Naive B cell (primary cell): Measurements from ENCODE around the gene AGBL4. TPM values are rescaled to one million over a fixed set of nuclear protein-coding genes. Genes with fewer than 3 reads are reported as not detected.
"Not testable (repeated sequence)": the region's sequence is repeated elsewhere in the genome, so short reads cannot be mapped to it uniquely, and the experiment has no call there.

Experiments used
- ATAC-seq, 2 donors: fragments of 150-1000 bp; cut with Tn5 transposase; 2 replicates each; pipeline ENCODE4 v1.10.0; 2021; ENCODE audit warnings: low read depth in 2 of 2, mild to moderate bottlenecking in 2 of 2, moderate library complexity in 2 of 2
- DNase-seq: peaks from one replicate; pipeline ENCODE4 v3.0.0; 2022
- H3K27ac Mint-ChIP-seq, 6 donors: one replicate each; pipeline ENCODE4 v1.8.0; 2020 to 2022; ENCODE audit warnings: mild to moderate bottlenecking in 6 of 6, mixed read lengths in 6 of 6, moderate library complexity in 5 of 6, inconsistent platforms in 2 of 6
- H3K27me3 Mint-ChIP-seq, 3 donors: one replicate each; pipeline ENCODE4 v1.8.0; 2021 to 2022; ENCODE audit warnings: mixed read lengths in 3 of 3, mild to moderate bottlenecking in 1 of 3
- H3K36me3 Mint-ChIP-seq, 2 donors: one replicate each; pipeline ENCODE4 v1.8.0; 2020 to 2022; ENCODE audit warnings: mixed read lengths in 2 of 2, inconsistent platforms in 1 of 2, mild to moderate bottlenecking in 1 of 2
- H3K4me1 Mint-ChIP-seq, 3 donors: one replicate each; pipeline ENCODE4 v1.8.0; 2020 to 2022; ENCODE audit warnings: mixed read lengths in 3 of 3, inconsistent platforms in 1 of 3, mild to moderate bottlenecking in 1 of 3, moderate library complexity in 1 of 3
- H3K4me3 Mint-ChIP-seq, 8 donors: one replicate each; pipeline ENCODE4 v1.8.0; 2020 to 2022; ENCODE audit warnings: mild to moderate bottlenecking in 8 of 8, mixed read lengths in 8 of 8, moderate library complexity in 8 of 8, inconsistent platforms in 2 of 8
- H3K9me3 Mint-ChIP-seq, 7 donors: one replicate each; pipeline ENCODE4 v1.8.0; 2020 to 2022; ENCODE audit warnings: mixed read lengths in 7 of 7, mild to moderate bottlenecking in 5 of 7, inconsistent platforms in 2 of 7, moderate library complexity in 1 of 7
- polyA plus RNA-seq, 6 donors: library from polyadenylated mRNA; unstranded; fragments of 300-500 nt; fragmentation: Illumina TruSeq; gene quantifications; one replicate each; pipeline ENCODE4 v1.2.3, GENCODE V29; 2021; ENCODE audit warnings: low read depth in 6 of 6

Gene AGBL4
- polyA plus RNA-seq, 6 donors from 2014 or later = 0.18 to 0.32 (median 0.20) TPM; not detected in 3

DNA sequence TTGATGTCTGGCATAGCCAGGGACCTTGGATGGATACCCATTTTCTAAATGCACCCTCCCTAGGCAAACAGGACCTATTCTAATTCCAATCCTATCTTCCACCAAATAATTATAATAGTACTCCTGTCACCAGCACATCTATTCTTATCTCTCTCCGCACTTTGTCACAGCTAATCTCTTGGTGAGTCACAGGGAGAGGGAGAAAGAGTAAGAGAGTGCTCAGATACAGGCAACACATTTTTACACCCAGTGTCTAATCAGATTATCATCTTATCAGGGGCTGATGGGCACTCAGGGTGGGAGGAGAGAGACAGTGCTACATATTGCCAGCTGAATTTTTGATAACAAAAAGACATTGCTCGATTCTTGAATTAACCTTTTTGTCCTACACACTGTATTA, 972.1 kb downstream of the AGBL4 start:
- Mint-ChIP-seq H3K27me3 (peaks cover 6 to 18% (median 18%) of the 10 kb centered on the region in 3 donors), H3K36me3 (no peaks in the 10 kb centered on the region), H3K27ac (no peak overlapping the region), H3K4me3 (no peak overlapping the region), H3K9me3 (peaks cover 0 to 1% (median 0%) of the 10 kb centered on the region in 7 donors), H3K4me1 (no peaks in the 10 kb centered on the region)
- DNase-seq (no peak), ATAC-seq (no peak)

DNA sequence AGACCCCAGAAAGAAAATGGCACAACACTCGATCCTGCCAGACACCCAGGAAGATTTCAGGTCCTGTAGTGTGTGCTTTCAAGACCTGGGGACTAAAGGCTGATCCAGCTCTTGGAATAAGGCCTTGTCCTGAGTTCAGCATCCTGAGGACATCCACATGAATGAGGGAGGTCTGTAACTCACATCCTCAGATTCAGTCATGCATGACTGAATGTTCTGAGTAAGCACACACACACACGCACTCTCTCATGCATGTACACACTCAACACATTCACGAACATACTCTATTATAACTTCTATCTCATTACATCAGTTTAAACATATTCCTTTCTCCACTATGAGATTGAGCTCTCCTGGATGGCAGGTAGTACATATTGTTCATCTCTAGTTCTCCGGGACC, 973.7 kb downstream of the AGBL4 start:
- Mint-ChIP-seq H3K9me3 (peaks cover 0 to 1% (median 0%) of the 10 kb centered on the region in 7 donors), H3K36me3 (no peaks in the 10 kb centered on the region), H3K4me3 (no peak overlapping the region), H3K27ac (no peak overlapping the region), H3K27me3 (peaks cover 6 to 18% (median 15%) of the 10 kb centered on the region in 3 donors), H3K4me1 (no peaks in the 10 kb centered on the region)
- no peak for ATAC-seq
- DNase-seq = no peak

DNA sequence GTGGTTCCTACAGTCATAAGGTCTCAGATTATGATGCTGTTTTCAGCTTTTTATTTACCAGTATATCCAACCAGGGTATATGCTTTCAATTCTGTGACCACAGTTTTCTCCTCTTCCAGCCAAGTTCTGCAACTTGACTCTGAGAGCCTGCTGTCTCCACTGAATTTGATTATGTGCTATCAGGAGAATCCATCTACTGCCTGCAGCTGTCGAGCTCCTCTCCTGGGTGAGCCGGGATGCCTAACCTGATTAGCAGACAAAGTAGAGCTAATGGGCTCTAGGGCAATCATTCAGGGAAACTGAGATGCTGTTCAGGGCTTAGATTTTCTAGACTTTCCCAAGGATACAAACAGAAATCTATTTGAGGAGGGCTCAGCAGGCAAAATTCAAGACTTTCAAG, 975.6 kb downstream of the AGBL4 start:
- Mint-ChIP-seq H3K36me3 (no peaks in the 10 kb centered on the region), H3K9me3 (peaks cover 0 to 1% (median 0%) of the 10 kb centered on the region in 7 donors)

DNA sequence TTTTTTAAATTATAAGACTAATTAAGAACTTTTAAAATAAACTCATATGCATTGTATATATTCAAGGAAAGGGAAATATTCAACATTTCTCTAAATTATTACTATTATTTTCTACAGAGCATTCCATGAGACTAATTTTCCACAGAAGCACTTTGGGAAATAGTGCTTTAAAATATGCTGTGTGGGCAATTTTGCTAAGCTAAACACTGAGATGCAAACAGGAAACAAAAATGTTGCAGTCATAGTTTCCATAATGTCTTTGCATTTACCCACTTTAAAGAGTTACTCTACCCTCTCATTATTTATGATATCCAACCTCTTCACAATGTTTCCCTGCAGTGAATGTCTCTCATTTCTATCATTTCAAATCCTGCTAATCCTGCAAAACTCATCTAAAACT, 977.4 kb downstream of the AGBL4 start:
- Mint-ChIP-seq H3K27ac (no peak overlapping the region), H3K9me3 (peaks cover 0 to 1% (median 0%) of the 10 kb centered on the region in 7 donors), H3K36me3 (no peaks in the 10 kb centered on the region), H3K27me3 (peaks cover 11 to 25% (median 16%) of the 10 kb centered on the region in 3 donors), H3K4me3 (no peak overlapping the region), H3K4me1 (no peaks in the 10 kb centered on the region)
- DNase-seq (no peak), ATAC-seq (no peak)

More for the DNA sequence above, 975.6 kb downstream of the AGBL4 start:
- peaks cover 8 to 23% (median 23%) of the 10 kb centered on the region in 3 donors for H3K27me3 Mint-ChIP-seq
- no peak overlapping the region for H3K4me3 Mint-ChIP-seq
- DNase-seq (no peak), ATAC-seq (no peak)
- H3K27ac Mint-ChIP-seq = no peak overlapping the region
- no peaks in the 10 kb centered on the region for H3K4me1 Mint-ChIP-seq

DNA sequence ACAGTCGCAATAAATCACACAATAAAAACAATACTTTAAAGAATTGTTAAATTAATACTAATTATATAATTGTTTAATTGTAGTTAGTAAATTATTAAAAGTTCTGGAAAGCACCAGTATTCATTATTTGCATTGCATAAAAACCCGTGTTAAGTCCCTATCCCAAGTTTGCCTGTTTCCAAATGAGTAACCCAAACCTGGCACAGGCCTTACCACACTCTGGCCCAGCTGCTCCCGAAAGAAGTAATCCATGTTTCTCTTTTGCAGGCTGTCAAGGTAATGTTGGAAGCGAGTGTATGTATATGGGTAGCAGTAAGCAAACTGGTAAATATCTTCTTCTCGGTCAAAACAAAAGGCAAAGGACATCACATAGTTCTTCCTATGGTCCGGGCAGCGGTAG, 978.4 kb downstream of the AGBL4 start:
- no peak overlapping the region for H3K4me3 Mint-ChIP-seq
- H3K27me3 Mint-ChIP-seq = peaks cover 11 to 25% (median 23%) of the 10 kb centered on the region in 3 donors
- H3K27ac Mint-ChIP-seq = no peak overlapping the region
- ATAC-seq (no peak), DNase-seq (no peak)
- no peaks in the 10 kb centered on the region for H3K36me3 Mint-ChIP-seq
- peaks cover 0 to 1% (median 0%) of the 10 kb centered on the region in 7 donors for H3K9me3 Mint-ChIP-seq
- no peaks in the 10 kb centered on the region for H3K4me1 Mint-ChIP-seq

DNA sequence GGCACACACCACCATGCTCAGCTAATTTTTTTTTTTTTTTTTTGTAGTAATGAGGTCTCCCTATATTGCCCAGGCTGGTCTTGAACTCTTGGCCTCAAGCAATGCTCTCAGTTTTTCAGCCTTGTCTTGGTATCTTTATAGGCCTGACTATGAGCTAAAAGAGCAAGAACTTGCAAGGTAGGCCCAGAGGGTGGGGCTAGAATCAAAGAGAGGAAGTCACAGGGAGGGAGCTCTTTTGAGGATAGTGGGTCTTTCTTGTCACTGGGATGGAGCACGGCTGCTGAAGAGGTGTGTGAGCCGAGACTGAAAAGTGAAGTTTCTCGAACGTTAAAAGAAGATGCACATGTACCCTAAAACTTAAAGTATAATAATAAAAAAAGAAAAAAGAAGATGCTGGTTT, 987.1 kb downstream of the AGBL4 start:
- ATAC-seq = no peak

DNA sequence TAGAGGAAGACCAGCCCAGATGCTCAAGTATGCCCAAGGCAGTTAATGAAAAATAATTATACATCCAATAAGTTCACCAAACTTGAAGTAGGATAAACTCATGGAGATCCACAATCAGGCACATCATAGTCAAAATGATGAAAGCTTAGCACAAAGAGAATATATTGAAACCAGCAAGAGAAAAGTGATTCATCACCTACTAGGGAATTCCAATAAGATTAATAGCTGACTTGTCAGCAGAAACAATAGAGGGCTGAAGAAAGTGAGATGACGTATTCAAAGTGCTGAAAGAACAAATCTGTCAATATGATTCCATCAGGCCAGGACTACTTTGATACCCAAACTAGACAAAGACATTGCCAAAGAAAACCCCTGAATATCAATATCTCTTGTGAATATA, 995.4 kb downstream of the AGBL4 start:
- Mint-ChIP-seq H3K9me3 (peaks cover 3 to 22% (median 10%) of the 10 kb centered on the region in 7 donors), H3K4me1 (no peaks in the 10 kb centered on the region), H3K36me3 (no peaks in the 10 kb centered on the region)

More for the DNA sequence above, 987.1 kb downstream of the AGBL4 start:
- H3K4me3 Mint-ChIP-seq = no peak overlapping the region
- H3K4me1 Mint-ChIP-seq = no peaks in the 10 kb centered on the region
- H3K27ac Mint-ChIP-seq = no peak overlapping the region
- H3K27me3 Mint-ChIP-seq = peaks cover 5 to 33% (median 16%) of the 10 kb centered on the region in 3 donors
- H3K36me3 Mint-ChIP-seq = no peaks in the 10 kb centered on the region
- no peak for DNase-seq
- H3K9me3 Mint-ChIP-seq = peaks cover 0 to 7% (median 0%) of the 10 kb centered on the region in 7 donors

DNA sequence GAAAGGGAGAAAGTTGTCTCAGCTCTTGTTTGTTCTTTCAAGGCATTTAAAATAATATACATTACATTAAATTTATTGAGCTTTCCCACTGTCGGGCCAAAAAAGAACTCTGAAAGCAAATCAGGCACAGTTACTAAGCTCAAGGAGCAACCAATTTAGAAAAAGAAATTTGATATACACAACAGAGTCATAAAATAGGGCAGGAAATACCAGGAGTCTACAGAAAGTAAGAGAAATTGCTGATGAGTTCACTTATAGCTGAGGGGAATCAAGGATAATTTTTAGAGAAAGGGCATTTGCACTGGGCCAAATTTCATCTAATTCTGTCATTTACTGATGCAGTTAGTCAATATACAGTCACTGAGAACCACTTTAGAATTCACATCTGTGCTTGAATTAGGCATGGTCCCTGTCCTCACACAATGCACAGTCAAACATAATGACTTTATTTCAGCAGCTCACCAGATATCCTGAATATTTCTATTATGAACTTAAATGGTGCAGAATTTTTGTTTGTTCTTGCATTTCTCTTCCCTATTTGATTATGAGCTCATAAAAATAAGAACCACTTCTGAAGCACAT, 997.4 kb downstream of the AGBL4 start:
- no peak overlapping the region for H3K4me3 Mint-ChIP-seq
- peaks cover 0 to 4% (median 0%) of the 10 kb centered on the region in 3 donors for H3K27me3 Mint-ChIP-seq
- peaks cover 3 to 24% (median 10%) of the 10 kb centered on the region in 7 donors for H3K9me3 Mint-ChIP-seq
- H3K4me1 Mint-ChIP-seq = no peaks in the 10 kb centered on the region
- no peaks in the 10 kb centered on the region for H3K36me3 Mint-ChIP-seq
- ATAC-seq (no peak), DNase-seq (no peak)
- H3K27ac Mint-ChIP-seq = no peak overlapping the region

More for the DNA sequence above, 995.4 kb downstream of the AGBL4 start:
- peaks cover 0 to 16% (median 0%) of the 10 kb centered on the region in 3 donors for H3K27me3 Mint-ChIP-seq
- no peak overlapping the region for H3K4me3 Mint-ChIP-seq
- no peak for ATAC-seq
- no peak for DNase-seq
- no peak overlapping the region for H3K27ac Mint-ChIP-seq

DNA sequence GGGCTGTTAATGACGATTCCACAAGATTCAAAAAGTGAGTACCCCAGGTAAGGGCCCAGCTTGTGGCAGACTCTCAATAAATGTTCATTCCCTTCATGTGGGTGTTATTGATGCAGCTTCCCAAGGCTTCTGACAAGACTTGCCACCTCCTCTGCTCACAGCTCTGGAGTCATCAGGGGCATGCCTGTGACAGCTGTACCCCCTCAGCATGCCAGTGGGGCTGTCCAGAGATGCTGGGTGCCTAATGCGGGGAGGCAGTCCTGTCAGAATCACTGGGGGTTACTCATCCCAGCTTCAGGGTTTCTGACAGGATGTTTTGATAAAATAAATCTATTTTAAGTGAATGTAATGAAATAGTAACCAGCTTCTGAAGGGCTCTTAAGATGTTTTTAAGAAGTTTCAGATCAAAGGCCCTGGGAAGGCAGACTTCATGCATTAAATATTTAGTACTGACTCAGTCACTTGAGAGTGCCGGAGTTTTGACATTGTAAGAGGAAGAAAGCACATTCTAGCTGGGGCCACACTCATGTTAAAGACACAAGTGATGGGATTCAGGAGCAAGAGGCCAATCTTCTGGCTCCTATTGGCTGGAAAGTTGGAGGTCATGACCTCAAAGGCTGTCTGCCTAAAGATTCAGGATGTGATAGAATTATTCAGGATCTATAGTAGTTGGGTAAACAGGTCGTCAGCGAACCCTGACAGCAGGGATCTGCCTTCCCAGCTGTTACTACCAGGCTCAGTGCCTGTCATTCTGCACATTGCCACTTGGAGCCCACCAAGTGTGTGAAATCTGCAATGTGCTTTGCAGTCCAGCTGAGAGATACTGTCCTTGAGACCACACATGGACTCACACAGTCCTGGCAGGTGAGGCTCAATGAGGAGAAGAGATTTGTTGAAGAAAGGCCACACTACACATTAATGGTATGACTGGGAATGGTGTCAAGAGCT, 1007.5 kb downstream of the AGBL4 start:
- no peaks in the 10 kb centered on the region for H3K36me3 Mint-ChIP-seq
- peaks cover 0 to 4% (median 0%) of the 10 kb centered on the region in 7 donors for H3K9me3 Mint-ChIP-seq
- H3K4me3 Mint-ChIP-seq = no peak overlapping the region
- DNase-seq (no peak), ATAC-seq (no peak)
- H3K27ac Mint-ChIP-seq = no peak overlapping the region
- peaks cover 4 to 22% (median 18%) of the 10 kb centered on the region in 3 donors for H3K27me3 Mint-ChIP-seq
- H3K4me1 Mint-ChIP-seq = no peaks in the 10 kb centered on the region

DNA sequence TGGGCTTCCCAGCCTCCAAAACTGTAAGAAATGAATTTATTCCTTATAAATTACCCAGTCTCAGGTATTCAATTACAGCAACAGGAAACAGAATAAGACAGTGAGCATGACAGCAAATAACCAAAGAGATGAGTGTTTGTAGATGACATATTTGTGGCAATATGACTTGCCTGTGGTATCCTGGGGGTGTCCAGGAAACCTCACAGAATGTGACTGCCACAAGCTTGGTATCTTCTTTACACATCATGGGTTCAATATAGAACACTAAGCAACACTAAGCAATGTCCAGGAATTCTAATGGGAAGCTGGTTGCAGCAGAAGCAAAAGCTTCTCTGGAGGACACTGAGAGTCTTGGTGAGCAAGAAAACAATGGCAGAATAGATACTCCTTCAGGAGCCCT, 1010.7 kb downstream of the AGBL4 start:
- H3K4me1 Mint-ChIP-seq = no peaks in the 10 kb centered on the region
- H3K27me3 Mint-ChIP-seq = peaks cover 4 to 10% (median 7%) of the 10 kb centered on the region in 3 donors
- no peak for DNase-seq
- no peak overlapping the region for H3K27ac Mint-ChIP-seq
- no peaks in the 10 kb centered on the region for H3K9me3 Mint-ChIP-seq
- no peak for ATAC-seq
- H3K4me3 Mint-ChIP-seq = no peak overlapping the region
- H3K36me3 Mint-ChIP-seq = no peaks in the 10 kb centered on the region

DNA sequence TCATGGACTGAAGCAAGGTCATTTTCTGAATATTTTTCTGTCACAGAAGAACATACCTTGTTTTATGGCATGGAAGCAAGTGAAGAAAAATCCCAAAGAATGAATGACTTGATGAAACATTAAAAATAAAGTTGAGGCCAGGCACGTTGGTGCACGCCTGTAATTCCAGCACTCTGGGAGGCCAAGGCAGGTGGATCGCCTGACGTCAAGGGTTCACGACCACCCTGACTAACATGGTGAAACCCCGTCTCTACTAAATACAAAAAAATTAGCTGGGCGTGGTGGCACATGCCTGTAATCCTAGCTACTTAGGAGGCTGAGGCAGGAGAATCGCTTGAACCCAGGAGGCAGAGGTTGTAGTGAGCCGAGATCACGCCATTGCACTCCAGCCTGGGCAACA, 1020.8 kb downstream of the AGBL4 start:
- not testable (repeated sequence) for H3K36me3 Mint-ChIP-seq, ATAC-seq, H3K27ac Mint-ChIP-seq, H3K4me1 Mint-ChIP-seq, DNase-seq, H3K9me3 Mint-ChIP-seq, H3K4me3 Mint-ChIP-seq
- peaks cover 11 to 17% (median 16%) of the 10 kb centered on the region in 3 donors for H3K27me3 Mint-ChIP-seq

DNA sequence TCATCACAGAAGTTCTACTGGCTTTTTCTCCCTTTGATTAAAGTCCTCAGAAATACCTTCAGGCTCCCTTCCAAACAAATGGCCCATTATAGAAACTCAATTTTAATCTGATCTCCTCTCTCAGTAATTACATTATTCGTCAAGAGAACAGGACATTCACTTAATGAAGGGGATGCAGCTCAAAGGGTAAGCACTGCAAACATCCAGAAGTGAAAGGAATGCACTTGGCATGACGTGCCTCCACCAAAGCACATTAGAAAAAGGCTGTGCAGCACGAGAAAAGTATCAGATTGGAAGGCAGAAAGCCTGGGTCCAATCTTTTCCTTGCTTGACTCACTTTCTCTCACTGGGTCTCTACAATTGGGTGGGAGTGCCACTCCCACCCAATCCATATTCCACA, 1024.4 kb downstream of the AGBL4 start:
- no peak overlapping the region for H3K4me3 Mint-ChIP-seq
- DNase-seq (no peak), ATAC-seq (no peak)
- no peak overlapping the region for H3K27ac Mint-ChIP-seq
- H3K9me3 Mint-ChIP-seq = no peaks in the 10 kb centered on the region
- H3K4me1 Mint-ChIP-seq = no peaks in the 10 kb centered on the region
- peaks cover 4 to 11% (median 10%) of the 10 kb centered on the region in 3 donors for H3K27me3 Mint-ChIP-seq
- H3K36me3 Mint-ChIP-seq = no peaks in the 10 kb centered on the region

DNA sequence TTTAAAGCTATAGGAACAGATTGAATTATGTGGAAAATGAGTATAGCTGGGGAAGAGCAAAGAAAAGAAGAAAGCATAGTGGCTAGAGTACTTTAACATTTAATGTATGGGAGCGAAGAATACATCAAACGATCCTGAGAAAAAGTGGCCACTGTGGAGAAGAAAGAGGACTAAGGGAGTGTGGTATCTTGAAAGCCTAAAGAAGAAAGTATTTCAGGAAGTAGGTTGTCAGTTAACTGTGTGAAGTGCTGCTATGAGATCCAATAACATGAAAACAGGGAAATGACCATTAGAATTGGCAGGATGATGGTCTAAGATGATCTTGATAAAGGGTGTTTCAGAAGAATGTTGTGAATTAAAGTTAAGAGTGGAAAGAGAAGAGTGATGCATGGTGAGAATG, 1027.4 kb downstream of the AGBL4 start:
- no peak overlapping the region for H3K27ac Mint-ChIP-seq
- no peak overlapping the region for H3K4me3 Mint-ChIP-seq
- DNase-seq (no peak), ATAC-seq (no peak)
- H3K36me3 Mint-ChIP-seq = no peaks in the 10 kb centered on the region
- H3K4me1 Mint-ChIP-seq = no peaks in the 10 kb centered on the region
- peaks cover 5 to 25% (median 8%) of the 10 kb centered on the region in 7 donors for H3K9me3 Mint-ChIP-seq
- H3K27me3 Mint-ChIP-seq = peaks cover 0 to 8% (median under 1%) of the 10 kb centered on the region in 3 donors
